Measurements from ENCODE around the gene CCNA1. TPM values are rescaled to one million over a fixed set of nuclear protein-coding genes. Genes with fewer than 3 reads are reported as not detected.

Gene CCNA1
- total RNA-seq, 2 experiments from 2014 or later, result 3.8 to 4.3 TPM

DNA sequence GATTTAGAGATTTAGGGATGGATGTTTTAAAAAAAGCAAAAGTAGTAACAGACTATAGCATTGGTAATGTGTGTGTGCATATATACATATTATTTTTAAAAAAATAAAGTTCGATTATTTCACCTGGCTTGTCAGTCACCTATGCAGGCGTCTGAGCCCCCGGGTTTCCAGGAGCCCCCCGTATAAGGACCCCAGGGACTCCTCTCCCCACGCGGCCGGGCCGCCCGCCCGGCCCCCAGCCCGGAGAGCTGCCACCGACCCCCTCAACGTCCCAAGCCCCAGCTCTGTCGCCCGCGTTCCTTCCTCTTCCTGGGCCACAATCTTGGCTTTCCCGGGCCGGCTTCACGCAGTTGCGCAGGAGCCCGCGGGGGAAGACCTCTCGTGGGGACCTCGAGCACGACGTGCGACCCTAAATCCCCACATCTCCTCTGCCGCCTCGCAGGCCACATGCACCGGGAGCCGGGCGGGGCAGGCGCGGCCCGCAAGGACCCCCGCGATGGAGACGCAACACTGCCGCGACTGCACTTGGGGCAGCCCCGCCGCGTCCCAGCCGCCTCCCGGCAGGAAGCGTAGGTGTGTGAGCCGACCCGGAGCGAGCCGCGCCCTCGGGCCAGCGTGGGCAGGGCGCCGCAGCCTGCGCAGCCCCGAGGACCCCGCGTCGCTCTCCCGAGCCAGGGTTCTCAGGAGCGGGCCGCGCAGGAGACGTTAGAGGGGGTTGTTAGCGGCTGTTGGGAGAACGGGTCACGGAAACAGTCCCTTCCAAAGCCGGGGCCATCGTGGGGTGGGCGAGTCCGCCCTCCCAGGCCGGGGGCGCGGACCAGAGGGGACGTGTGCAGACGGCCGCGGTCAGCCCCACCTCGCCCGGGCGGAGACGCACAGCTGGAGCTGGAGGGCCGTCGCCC is 840 bp upstream of the CCNA1 start:
- CTCF ChIA-PET, result no interaction called here
- Mint-ChIP-seq H3K27ac (no peak overlapping the region), H3K9me3 (ENCODE audit: low read depth) (no peaks in the 10 kb centered on the region), H3K27me3 (peaks cover 64% of the 10 kb centered on the region), H3K36me3 (no peaks in the 10 kb centered on the region), H3K4me1 (peaks cover 10% of the 10 kb centered on the region), H3K4me3 (peak overlapping the region; percentile 32)
- no peak for DNase-seq
- peak; percentile 48 for ATAC-seq

DNA sequence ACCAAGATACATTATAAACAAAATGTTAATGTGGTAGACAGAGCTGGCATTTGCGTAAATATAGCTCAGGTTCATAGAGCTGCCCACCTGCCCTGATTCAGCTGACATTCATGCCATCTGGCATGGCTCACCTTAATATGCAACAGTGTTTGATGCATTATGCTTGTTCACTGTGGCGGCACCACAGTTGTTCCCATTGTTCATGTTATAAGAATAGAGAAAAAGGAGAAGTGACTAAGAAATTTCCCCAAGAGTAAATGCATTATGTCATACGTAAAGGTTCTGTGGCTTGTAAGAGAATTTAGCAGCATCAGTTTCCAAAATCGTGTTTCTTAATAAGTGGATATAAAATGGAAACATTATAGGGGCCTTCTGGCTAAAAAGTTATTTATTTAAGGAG is 4.5 kb downstream of the CCNA1 start:
- Mint-ChIP-seq H3K27ac (no peak overlapping the region), H3K4me3 (no peak overlapping the region), H3K27me3 (peaks cover 27% of the 10 kb centered on the region), H3K9me3 (ENCODE audit: low read depth) (no peaks in the 10 kb centered on the region), H3K36me3 (peaks cover 5% of the 10 kb centered on the region), H3K4me1 (peaks cover 16% of the 10 kb centered on the region)
- ATAC-seq (no peak), DNase-seq (no peak)
- CTCF ChIA-PET, result interaction anchor here (1.8 kb wide), 1 partner anchor 15 kb away, joined by 4 read pairs; no protein-coding TSS in a partner anchor

DNA sequence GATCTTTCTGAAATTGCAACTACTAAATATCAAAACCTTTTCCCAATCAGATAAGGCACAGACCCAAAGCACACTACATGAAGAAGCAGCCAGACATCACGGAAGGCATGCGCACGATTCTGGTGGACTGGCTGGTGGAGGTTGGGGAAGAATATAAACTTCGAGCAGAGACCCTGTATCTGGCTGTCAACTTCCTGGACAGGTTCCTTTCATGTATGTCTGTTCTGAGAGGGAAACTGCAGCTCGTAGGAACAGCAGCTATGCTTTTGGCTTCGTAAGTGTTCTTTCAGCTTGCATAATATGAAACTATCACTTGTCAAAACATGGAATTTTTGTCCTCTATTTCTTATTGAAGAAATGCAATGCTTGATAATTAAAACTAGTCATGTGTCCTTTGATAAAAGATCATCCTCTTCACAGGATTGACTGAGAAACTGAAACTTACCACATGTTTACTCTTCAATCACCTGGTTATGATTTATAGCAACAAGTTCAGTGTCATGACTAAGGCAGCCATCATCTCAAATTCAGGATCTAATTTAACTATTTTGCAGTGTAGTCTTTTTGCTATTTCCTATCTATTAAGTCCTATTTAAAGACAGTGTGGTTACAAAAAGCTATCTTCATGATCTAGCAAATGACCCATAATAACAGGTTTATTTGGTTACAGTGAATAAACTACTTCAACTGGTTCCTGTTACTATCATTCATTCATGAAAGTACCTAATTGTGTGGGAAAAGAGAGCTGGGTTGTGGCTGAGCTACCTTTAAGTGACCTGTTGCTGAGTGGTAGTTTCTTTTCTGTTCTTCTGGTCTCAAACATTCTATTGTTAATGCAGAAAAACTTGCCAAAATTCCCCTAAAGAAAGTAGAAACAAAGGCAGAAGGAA is 6.5 kb downstream of the CCNA1 start:
- DNase-seq (no peak), ATAC-seq (no peak)
- H3K27me3 Mint-ChIP-seq, result peaks cover 11% of the 10 kb centered on the region
- peak overlapping the region; percentile 12 for H3K4me3 Mint-ChIP-seq
- H3K4me1 Mint-ChIP-seq, result peaks cover 9% of the 10 kb centered on the region
- peaks cover 5% of the 10 kb centered on the region for H3K36me3 Mint-ChIP-seq
- CTCF ChIA-PET, result interaction anchor here (1.0 to 1.8 kb wide), 2 partner anchors 13 to 19 kb away, joined by 3 to 4 read pairs; no protein-coding TSS in a partner anchor
- no peaks in the 10 kb centered on the region for H3K9me3 Mint-ChIP-seq (ENCODE audit: low read depth)
- H3K27ac Mint-ChIP-seq, result no peak overlapping the region

DNA sequence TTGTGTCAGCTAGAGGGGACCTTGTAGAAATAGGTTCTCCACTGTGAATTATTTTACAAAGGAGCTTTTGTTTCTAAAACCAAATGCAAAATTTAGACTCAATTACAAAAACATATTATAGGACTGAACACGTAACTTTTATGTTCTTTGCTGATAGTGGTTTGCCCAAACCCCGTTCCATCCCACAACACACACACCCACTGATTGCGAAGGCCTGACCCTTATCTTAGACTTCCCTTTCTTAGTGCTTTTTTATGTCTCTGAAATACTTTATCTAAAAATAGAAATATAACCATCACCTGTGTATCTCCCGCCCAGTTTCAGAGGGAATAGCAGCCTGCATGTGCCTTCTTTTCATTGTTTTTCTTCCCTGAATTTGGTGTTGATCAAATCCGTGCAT is 13.0 kb downstream of the CCNA1 start:
- no peak for ATAC-seq
- Mint-ChIP-seq H3K36me3 (peaks cover 4% of the 10 kb centered on the region), H3K9me3 (ENCODE audit: low read depth) (no peaks in the 10 kb centered on the region), H3K4me3 (no peak overlapping the region), H3K27ac (no peak overlapping the region), H3K27me3 (no peaks in the 10 kb centered on the region), H3K4me1 (peaks cover 2% of the 10 kb centered on the region)
- no peak for DNase-seq
- CTCF ChIA-PET, result no interaction called here

DNA sequence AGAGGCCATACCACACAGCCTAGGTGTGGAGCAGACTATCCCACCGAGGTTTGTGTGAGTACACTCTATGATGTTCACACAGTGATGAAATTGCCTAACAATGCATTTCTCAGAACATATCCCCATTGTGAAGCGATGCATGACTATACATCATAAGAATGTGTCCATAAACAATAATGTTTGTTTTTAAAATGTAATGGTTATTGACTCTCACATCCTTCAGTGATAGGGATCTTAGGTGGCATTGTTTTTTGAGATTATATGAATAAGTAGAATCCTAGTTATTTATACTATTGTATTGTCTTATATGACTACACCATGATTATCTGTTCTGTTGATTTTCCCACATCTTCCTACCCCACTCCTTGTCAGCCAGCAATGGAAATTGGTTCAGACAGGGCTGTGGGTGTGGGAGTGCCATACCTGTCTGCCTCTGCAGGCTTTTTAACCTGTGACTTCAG is 13.6 kb downstream of the CCNA1 start:
- CTCF ChIA-PET, result no interaction called here
- ATAC-seq (no peak), DNase-seq (no peak)
- Mint-ChIP-seq H3K4me3 (no peak overlapping the region), H3K27me3 (no peaks in the 10 kb centered on the region), H3K4me1 (peaks cover 2% of the 10 kb centered on the region), H3K36me3 (peaks cover 3% of the 10 kb centered on the region), H3K27ac (no peak overlapping the region), H3K9me3 (ENCODE audit: low read depth) (no peaks in the 10 kb centered on the region)

DNA sequence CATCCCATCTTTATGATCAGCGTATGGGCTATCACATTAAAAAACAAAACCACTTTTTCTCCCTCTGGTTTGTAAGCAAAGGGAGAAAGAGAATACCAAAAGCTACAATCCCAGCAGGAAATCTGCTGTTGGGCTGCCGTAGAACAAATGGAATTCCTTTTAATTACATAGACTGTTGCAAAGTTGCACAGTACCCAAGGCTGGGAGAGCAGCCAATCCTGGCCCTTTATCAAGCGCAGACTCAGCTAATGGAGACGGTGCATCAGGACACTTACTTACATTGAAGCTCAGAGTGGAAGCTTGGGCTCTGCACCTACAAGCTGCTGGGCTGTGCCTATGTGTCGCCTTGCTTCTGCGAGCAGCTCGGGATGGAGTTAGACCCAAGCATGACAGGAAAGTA is 15.2 kb downstream of the CCNA1 start:
- DNase-seq, result no peak
- Mint-ChIP-seq H3K36me3 (no peaks in the 10 kb centered on the region), H3K9me3 (ENCODE audit: low read depth) (no peaks in the 10 kb centered on the region), H3K27me3 (no peaks in the 10 kb centered on the region), H3K27ac (no peak overlapping the region), H3K4me3 (no peak overlapping the region), H3K4me1 (peaks cover 7% of the 10 kb centered on the region)
- CTCF ChIA-PET, result no interaction called here
- ATAC-seq, result no peak

DNA sequence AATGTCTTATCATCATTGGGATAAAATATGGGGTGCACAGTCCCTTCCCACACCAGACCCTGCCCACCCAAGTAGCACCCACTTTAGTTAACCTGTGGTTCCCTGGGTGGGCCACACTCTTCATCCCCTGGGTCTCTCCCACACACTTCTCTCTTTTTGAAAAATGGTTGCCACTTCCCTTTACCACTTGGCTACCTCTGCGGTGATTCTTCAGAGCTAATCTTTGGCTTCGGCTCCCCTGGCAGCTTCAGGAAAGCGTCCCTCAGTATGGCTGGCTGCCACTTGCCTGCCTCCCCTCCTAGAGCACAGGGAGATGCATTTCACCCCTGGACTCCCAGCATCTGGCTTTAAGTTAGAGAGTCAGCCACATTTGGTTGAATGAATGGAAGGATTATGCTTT is 18.2 kb downstream of the CCNA1 start:
- DNase-seq (no peak), ATAC-seq (no peak)
- Mint-ChIP-seq H3K4me3 (no peak overlapping the region), H3K27ac (no peak overlapping the region), H3K9me3 (ENCODE audit: low read depth) (no peaks in the 10 kb centered on the region), H3K27me3 (no peaks in the 10 kb centered on the region), H3K36me3 (no peaks in the 10 kb centered on the region), H3K4me1 (peaks cover 11% of the 10 kb centered on the region)
- CTCF ChIA-PET, result interaction anchor here (1.0 kb wide), 1 partner anchor 29 kb away, joined by 4 read pairs; no protein-coding TSS in a partner anchor

DNA sequence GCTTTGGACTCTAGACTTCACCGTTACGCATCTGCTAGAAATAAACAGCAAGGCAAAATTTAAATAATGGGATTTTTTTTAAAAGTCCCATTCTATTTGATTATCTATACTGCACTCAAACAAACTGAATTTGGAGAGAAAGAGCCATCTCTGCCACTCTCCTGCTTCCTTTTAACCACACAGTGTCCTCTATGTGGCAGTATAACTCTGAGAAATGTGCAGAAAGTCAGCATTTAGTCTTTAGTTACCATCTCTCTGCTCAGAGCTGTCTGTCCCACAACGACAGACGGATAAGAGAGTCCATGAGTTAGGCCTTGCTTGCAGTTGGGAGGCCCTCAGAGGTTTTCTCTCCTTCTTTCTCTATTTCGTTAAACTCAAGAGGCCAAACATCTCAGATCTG is 21.2 kb downstream of the CCNA1 start:
- no peak overlapping the region for H3K27ac Mint-ChIP-seq
- ATAC-seq (no peak), DNase-seq (no peak)
- H3K36me3 Mint-ChIP-seq, result no peaks in the 10 kb centered on the region
- peaks cover 3% of the 10 kb centered on the region for H3K27me3 Mint-ChIP-seq
- H3K9me3 Mint-ChIP-seq (ENCODE audit: low read depth), result no peaks in the 10 kb centered on the region
- CTCF ChIA-PET, result interaction anchor here (1.1 to 2.3 kb wide), 3 partner anchors 10 to 34 kb away, joined by 3 to 7 read pairs (median 5); no protein-coding TSS in a partner anchor
- H3K4me1 Mint-ChIP-seq, result peaks cover 10% of the 10 kb centered on the region
- H3K4me3 Mint-ChIP-seq, result no peak overlapping the region

DNA sequence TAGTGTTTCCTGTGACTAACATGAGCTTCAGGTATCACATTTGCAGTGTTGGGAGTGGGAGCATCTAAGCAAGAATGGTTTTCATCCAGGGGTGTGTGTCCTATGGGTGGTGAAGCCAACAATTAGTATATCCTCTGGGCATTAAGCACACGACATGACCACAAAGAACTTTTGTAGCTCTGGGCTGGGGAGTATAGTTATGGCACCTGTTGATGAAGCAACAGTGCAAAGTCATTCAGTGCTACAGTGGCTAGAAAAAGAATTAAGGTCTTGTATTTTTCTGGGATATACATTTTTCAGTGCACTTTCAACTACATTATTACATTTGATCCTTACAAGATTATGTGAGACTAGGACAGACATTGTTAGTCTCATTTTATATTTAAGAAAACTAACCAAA is 21.8 kb downstream of the CCNA1 start:
- Mint-ChIP-seq H3K4me1 (peaks cover 10% of the 10 kb centered on the region), H3K4me3 (no peak overlapping the region), H3K27ac (no peak overlapping the region), H3K9me3 (ENCODE audit: low read depth) (no peaks in the 10 kb centered on the region), H3K36me3 (no peaks in the 10 kb centered on the region), H3K27me3 (peaks cover 3% of the 10 kb centered on the region)
- DNase-seq (no peak), ATAC-seq (no peak)
- CTCF ChIA-PET, result interaction anchor here (1.1 to 2.3 kb wide), 4 partner anchors 11 to 37 kb away, joined by 3 to 7 read pairs (median 4); no protein-coding TSS in a partner anchor

DNA sequence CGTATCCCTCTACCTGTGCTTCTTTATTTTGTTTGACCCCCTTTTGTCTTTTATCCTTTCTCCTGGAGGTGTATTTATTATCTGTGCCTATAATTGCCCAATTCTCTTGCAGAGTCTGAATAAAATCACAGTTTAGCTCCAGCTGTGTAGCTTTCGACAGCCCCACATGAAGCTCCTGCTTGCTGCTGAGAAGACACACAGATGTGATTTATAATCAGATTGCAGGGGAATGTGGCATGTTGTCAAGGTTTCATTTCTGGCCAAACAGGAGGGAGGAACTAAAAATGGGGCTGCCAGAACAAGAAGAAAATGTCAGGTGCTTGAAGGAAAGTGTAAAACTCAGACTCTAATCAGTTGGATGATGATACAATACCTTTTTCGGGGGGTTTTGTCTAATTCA is 22.7 kb downstream of the CCNA1 start:
- H3K4me1 Mint-ChIP-seq, result peaks cover 10% of the 10 kb centered on the region
- peaks cover 5% of the 10 kb centered on the region for H3K27me3 Mint-ChIP-seq
- CTCF ChIA-PET, result interaction anchor here (1.2 kb wide), 1 partner anchor 38 kb away, joined by 3 read pairs; no protein-coding TSS in a partner anchor
- no peak overlapping the region for H3K4me3 Mint-ChIP-seq
- no peak for DNase-seq
- ATAC-seq, result no peak
- no peak overlapping the region for H3K27ac Mint-ChIP-seq
- H3K36me3 Mint-ChIP-seq, result no peaks in the 10 kb centered on the region
- no peaks in the 10 kb centered on the region for H3K9me3 Mint-ChIP-seq (ENCODE audit: low read depth)

DNA sequence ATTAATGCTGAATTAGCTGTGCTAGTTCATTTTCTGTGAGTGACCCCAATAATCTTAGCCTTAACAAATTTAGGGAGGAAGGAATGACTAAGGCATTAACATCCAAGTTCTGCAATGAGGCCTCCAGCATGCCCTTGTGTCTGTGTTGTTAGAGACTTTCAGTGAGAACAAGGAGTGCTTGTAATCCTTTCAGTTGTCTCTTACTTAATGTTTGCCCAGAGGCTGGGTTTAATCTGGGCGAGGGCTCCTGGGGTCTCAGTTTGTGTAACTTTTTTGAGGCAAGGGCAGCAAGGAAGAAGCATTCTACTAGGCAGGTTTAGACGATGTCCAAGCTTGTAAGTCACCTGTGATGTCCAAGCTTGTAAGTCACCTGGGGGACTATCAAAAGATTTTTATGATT is 24.3 kb downstream of the CCNA1 start:
- no peak for ATAC-seq
- H3K4me3 Mint-ChIP-seq, result no peak overlapping the region

DNA sequence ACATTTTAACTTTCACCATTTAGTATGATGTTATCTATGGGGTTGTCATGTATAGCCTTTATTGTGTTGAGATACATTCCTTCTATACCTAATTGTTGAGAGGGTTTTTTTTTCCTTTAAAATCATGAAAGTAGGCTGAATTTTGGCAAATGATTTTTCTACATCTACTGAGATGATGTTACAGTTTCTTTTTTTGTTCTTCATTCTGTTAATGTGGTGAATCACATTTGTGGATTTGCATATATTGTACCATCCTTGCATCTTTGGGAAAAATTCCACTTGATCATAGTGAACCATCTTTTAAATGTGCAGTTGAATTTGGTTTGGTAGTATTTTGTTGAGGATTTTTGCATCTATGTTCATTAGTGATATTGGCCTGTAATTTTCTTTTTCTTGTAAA is 29.2 kb downstream of the CCNA1 start:
- DNase-seq, result no peak
- H3K36me3 Mint-ChIP-seq, result no peaks in the 10 kb centered on the region
- H3K4me1 Mint-ChIP-seq, result no peaks in the 10 kb centered on the region
- H3K27me3 Mint-ChIP-seq, result peaks cover 5% of the 10 kb centered on the region
- H3K4me3 Mint-ChIP-seq, result no peak overlapping the region
- no peaks in the 10 kb centered on the region for H3K9me3 Mint-ChIP-seq (ENCODE audit: low read depth)
- no peak for ATAC-seq
- H3K27ac Mint-ChIP-seq, result no peak overlapping the region
- CTCF ChIA-PET, result no interaction called here

More for the DNA sequence above, 24.3 kb downstream of the CCNA1 start:
- DNase-seq, result no peak
- Mint-ChIP-seq H3K27ac (no peak overlapping the region), H3K4me1 (peaks cover 8% of the 10 kb centered on the region), H3K9me3 (ENCODE audit: low read depth) (no peaks in the 10 kb centered on the region), H3K36me3 (no peaks in the 10 kb centered on the region), H3K27me3 (peaks cover 5% of the 10 kb centered on the region)
- CTCF ChIA-PET, result no interaction called here

DNA sequence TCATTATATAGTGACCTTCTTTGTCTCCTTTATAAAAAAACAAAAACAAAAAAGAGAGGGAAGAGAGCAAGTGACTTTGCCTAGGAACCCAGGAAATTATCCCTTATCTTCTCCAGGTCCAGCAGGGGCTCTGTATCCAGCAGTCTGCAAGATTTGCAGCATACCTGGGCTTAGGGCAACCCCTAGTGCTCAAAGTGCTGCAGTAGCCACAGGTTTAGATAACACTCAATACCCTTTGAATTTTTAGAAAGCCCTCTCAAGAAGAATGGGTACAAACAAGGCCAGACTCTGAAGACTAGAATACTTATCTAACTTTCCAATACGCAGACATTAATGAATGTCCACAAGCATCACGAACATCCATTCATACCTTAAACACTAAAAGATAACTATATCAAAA is 43.2 kb downstream of the CCNA1 start:
- CTCF ChIA-PET, result interaction anchor here (1.3 kb wide), 1 partner anchor 17 kb away, joined by 3 read pairs; no protein-coding TSS in a partner anchor
- no peaks in the 10 kb centered on the region for H3K36me3 Mint-ChIP-seq
- DNase-seq, result no peak
- no peak overlapping the region for H3K4me3 Mint-ChIP-seq
- H3K27ac Mint-ChIP-seq, result no peak overlapping the region
- H3K27me3 Mint-ChIP-seq, result no peaks in the 10 kb centered on the region
- no peaks in the 10 kb centered on the region for H3K4me1 Mint-ChIP-seq
- no peaks in the 10 kb centered on the region for H3K9me3 Mint-ChIP-seq (ENCODE audit: low read depth)
- no peak for ATAC-seq

All from activated CD8-positive, alpha-beta memory T cell treated with anti-CD3 and anti-CD28 coated beads, Interleukin-2, amount 10 ng/mL, durations not matched to agents 7 days and 5 days (primary cell).